Renal cortex interstitium (tissue), 15 donors: ENCODE measurements around the gene RRM1. TPM values are rescaled to one million over a fixed set of nuclear protein-coding genes. Genes with fewer than 3 reads are reported as not detected.
"Not testable (repeated sequence)": the region's sequence is repeated elsewhere in the genome, so short reads cannot be mapped to it uniquely, and the experiment has no call there.

Experiments
- DNase-seq, 11 donors: peaks; one replicate each; pipeline ENCODE4 v3.0.0-alpha.2; 2013; ENCODE audit warnings: low read depth in 9 of 11, low spot score in 4 of 11; ENCODE audit errors: extremely low read depth in 1 of 11
- long read RNA-seq, 16 experiments: transcript quantifications; one replicate each; lab custom pipeline, GENCODE V29; 2026
- polyA plus RNA-seq, 3 donors: library from polyadenylated mRNA; unstranded; fragments of 120-200 nt; gene quantifications; one replicate each; pipeline ENCODE4 v1.2.1, GENCODE V29; 2013; ENCODE audit not compliant: insufficient read length in 3 of 3

Gene RRM1
- polyA plus RNA-seq: 10 to 100 TPM; 65.4 to 86.2 (median 78.2) TPM
- long read RNA-seq, donor 1, transcript RRM1-201 (19 exons, 3,076 nt): major isoform, 8 of 32 reads
- long read RNA-seq, donor 1, partial matches to known transcripts: 23 of 32 reads
- long read RNA-seq, donor 1, other reads (novel, unspliced or antisense): 0 of 32 reads
- long read RNA-seq, donor 2, transcript RRM1-201 (19 exons, 3,076 nt): major isoform, 9 of 17 reads
- long read RNA-seq, donor 2, partial matches to known transcripts: 7 of 17 reads
- long read RNA-seq, donor 2, other reads (novel, unspliced or antisense): 0 of 17 reads
- long read RNA-seq, donor 3, transcript RRM1-201 (19 exons, 3,076 nt): major isoform, 15 of 44 reads
- long read RNA-seq, donor 3, partial matches to known transcripts: 27 of 44 reads
- long read RNA-seq, donor 3, other reads (novel, unspliced or antisense): 0 of 44 reads
- long read RNA-seq, donor 4, transcript RRM1-201 (19 exons, 3,076 nt): major isoform, 10 of 33 reads
- long read RNA-seq, donor 4, partial matches to known transcripts: 23 of 33 reads
- long read RNA-seq, donor 4, other reads (novel, unspliced or antisense): 0 of 33 reads
- long read RNA-seq, donor 5: 0 reads
- long read RNA-seq, donor 6, transcript RRM1-201 (19 exons, 3,076 nt): major isoform, 18 of 50 reads
- long read RNA-seq, donor 6, partial matches to known transcripts: 32 of 50 reads
- long read RNA-seq, donor 6, other reads (novel, unspliced or antisense): 0 of 50 reads
- long read RNA-seq, donor 7, transcript RRM1-201 (19 exons, 3,076 nt): major isoform, 17 of 69 reads
- long read RNA-seq, donor 7, partial matches to known transcripts: 52 of 69 reads
- long read RNA-seq, donor 7, other reads (novel, unspliced or antisense): 0 of 69 reads
- long read RNA-seq, donor 8, transcript RRM1-201 (19 exons, 3,076 nt): major isoform, 17 of 70 reads
- long read RNA-seq, donor 8, partial matches to known transcripts: 50 of 70 reads
- long read RNA-seq, donor 8, other reads (novel, unspliced or antisense): 0 of 70 reads
- long read RNA-seq, donor 9, transcript RRM1-201 (19 exons, 3,076 nt): major isoform, 10 of 37 reads
- long read RNA-seq, donor 9, partial matches to known transcripts: 27 of 37 reads
- long read RNA-seq, donor 9, other reads (novel, unspliced or antisense): 0 of 37 reads
- long read RNA-seq, donor 10, transcript RRM1-201 (19 exons, 3,076 nt): major isoform, 11 of 38 reads
- long read RNA-seq, donor 10, partial matches to known transcripts: 27 of 38 reads
- long read RNA-seq, donor 10, other reads (novel, unspliced or antisense): 0 of 38 reads
- long read RNA-seq, donor 11, transcript RRM1-201 (19 exons, 3,076 nt): major isoform, 10 of 31 reads
- long read RNA-seq, donor 11, partial matches to known transcripts: 21 of 31 reads
- long read RNA-seq, donor 11, other reads (novel, unspliced or antisense): 0 of 31 reads
- long read RNA-seq, donor 12, partial matches to known transcripts: 6 of 9 reads
- long read RNA-seq, donor 12, other reads (novel, unspliced or antisense): 0 of 9 reads
- long read RNA-seq, donor 13: 0 reads
- long read RNA-seq, donor 14, transcript RRM1-201 (19 exons, 3,076 nt): major isoform, 15 of 34 reads
- long read RNA-seq, donor 14, partial matches to known transcripts: 19 of 34 reads
- long read RNA-seq, donor 14, other reads (novel, unspliced or antisense): 0 of 34 reads
- long read RNA-seq, donor 15, partial matches to known transcripts: 15 of 17 reads
- long read RNA-seq, donor 15, other reads (novel, unspliced or antisense): 0 of 17 reads
- long read RNA-seq, donor 16, transcript RRM1-201 (19 exons, 3,076 nt): major isoform, 37 of 159 reads
- long read RNA-seq, donor 16, partial matches to known transcripts: 119 of 159 reads
- long read RNA-seq, donor 16, other reads (novel, unspliced or antisense): 0 of 159 reads

DNA sequence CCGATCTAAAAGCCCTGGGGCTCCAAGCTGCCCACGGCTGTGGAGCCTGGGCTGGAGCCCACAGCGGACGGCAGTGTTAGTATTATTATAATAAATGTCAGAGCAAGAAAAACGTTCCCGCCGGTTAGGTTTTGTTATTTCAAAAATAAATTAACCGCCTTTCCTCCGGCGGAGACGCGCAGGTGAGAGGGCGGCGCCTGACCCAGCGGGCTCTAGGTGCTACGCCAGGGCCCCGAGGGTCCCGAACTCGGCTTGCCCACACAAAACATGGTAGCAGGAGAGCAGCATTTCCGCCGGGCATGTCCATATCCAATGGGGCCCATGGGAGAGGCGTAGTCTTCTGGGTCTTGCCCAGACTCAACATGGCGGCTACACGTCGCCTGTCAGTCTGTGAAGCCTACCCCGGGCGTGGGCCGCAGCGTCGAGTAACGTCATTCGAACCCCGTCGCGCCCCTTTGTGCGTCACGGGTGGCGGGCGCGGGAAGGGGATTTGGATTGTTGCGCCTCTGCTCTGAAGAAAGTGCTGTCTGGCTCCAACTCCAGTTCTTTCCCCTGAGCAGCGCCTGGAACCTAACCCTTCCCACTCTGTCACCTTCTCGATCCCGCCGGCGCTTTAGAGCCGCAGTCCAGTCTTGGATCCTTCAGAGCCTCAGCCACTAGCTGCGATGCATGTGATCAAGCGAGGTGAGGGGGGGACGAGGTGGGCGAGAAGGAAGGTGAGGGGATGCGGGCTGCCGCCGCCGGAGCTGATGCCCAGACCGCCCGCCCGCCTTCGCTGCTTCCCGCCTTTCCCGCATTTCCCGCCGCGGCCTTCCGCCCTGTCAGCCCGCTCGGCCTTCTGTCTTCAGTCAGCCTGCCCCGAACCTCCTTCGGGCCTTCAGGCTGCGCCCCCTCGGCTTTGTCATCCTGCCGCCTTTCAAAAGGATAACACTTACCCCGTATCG lies at the start of gene RRM1:
TSS of gene RRM1 (plus strand) at position 452 of the 944 bp plus-strand sequence. CDS start at position 666, 214 bp downstream.
- peak; percentile 84 to 96 (median 94) for DNase-seq

DNA sequence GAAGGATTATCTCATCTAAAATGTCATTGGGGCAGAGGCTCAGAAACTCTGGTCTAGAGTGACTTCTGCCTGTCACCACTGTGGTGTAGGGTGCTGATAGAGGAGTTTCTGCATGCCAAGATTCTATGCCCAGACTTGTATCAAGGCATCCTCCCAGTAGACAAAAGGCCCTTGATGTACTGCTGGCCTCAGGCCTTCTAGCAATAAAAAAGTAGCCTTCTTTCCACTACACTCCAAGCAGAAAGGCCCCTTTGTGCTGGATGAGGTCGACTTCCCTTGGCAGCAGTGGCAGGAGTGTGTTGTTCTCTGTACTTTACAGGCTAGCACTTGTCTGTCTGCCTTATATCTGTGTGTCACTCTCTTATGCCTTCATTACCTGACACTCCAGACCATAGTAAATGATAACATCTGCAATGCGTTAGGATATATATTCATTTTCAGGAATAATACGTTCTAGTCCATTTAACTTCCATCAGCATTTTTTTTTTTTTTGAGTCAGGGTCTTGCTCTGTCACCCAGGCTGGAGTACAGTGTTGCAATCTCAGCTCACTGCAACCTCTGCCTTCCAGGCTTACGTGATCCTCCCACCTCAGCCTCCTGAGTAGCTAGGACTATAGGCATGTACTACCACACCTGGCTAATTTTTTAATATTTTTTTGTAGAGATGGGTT lies 49.5 kb upstream of the RRM1 start:
- no peak for DNase-seq

DNA sequence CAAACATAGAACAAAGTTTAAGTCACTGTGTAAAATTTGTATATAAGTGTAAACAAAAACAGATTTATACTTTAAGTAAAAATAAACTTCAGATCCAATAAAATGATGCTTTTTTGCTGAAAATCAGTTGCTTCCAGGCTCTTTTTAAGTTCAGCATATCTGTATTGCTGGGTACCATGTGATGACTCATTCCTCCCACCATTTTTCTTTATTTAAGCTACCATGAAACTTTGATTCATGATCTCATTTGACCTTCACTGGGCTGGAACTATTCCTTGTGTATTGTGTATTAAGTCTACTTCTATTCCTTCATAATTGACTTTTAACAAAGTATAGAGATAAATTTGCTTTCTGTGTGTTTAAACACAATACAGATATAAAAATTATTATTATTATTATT lies 46.3 kb upstream of the RRM1 start:
- no peak for DNase-seq

DNA sequence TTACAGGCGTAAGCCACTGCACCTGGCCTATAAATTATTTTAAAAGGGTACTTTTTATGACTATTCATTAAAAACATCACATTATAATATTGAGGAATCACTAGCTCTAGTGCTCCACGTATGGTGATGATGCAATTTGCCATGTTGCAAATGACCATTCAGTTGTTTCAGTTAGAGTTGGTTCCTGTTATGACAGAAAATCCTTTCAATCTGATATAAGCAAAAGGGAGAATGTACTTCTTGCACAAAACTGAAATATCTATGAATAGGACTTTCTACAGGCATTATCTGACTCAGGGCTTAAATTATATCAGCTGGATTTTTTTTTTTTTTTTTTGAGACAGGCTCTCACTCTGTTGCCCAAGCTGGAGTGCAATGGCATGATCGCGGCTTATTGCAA lies 45.6 kb upstream of the RRM1 start:
- DNase-seq: no peak

DNA sequence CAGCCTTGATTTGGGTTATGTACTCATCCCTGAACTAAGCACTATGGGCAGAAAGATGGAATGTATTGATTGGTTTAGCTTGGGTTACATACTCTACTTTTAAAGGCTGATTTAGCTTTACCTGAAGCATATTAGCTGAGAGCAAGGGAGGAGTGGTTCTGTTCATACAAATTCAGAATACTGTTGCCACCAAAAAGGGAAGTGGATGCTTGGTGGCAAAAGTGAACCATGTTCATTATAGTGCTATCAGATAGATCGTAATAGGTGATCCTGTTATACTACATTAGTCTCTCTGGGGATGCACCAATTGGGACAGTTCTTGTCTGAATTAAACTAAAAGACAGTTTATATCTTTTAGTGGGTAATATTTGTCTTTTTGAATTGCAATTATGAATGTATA lies 44.5 kb upstream of the RRM1 start:
- DNase-seq: no peak

DNA sequence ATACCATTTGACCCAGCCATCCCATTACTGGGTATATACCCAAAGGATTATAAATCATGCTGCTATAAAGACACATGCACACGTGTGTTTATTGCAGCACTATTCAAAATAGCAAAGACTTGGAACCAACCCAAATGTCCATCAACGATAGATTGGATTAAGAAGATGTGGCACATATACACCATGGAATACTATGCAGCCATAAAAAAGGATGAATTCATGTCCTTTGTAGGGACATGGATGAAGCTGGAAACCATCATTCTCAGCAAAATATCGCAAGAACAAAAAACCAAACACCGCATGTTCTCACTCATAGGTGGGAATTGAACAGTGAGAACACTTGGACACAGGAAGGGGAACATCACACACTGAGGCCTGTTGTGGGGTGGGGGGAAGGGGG lies 41.4 kb upstream of the RRM1 start:
- DNase-seq: not testable (repeated sequence)

DNA sequence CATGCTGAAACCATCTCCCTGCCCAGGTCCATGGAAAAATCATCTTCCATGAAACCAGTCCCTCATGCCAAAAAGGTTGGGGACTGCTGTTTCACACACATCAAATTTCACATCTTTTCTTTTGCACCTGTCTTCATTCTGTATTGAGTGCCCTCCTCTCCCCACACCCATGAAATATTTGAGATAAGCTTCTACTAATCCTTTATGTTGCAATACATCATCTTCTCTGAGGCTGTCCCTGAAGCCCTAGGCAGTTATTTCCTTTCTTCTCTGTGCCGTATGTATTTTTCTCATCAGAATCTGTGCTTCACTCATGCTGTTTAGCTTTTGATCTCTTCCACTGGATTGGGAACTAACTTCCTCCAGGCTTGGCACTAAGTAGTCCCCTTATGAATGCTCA lies 40.0 kb upstream of the RRM1 start:
- DNase-seq: no peak

DNA sequence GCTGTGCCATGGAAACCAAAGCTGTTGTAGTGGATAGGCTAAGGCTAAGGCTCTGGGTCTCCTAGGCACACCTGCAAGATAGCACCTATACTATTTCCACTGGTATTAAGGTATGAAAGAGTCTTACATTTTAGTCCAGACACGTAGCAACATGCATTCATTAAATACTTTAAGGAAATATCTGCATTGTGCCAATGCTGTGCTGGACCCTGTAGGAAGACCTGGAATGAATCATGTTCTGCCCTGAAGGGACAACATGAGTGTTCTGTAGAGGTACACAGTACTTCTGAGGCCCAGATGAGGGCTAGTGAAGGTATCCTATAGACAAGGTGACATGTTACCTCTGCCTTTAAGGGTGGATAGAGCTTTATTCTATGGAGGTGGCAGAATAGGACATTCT lies 35.2 kb upstream of the RRM1 start:
- DNase-seq: no peak

DNA sequence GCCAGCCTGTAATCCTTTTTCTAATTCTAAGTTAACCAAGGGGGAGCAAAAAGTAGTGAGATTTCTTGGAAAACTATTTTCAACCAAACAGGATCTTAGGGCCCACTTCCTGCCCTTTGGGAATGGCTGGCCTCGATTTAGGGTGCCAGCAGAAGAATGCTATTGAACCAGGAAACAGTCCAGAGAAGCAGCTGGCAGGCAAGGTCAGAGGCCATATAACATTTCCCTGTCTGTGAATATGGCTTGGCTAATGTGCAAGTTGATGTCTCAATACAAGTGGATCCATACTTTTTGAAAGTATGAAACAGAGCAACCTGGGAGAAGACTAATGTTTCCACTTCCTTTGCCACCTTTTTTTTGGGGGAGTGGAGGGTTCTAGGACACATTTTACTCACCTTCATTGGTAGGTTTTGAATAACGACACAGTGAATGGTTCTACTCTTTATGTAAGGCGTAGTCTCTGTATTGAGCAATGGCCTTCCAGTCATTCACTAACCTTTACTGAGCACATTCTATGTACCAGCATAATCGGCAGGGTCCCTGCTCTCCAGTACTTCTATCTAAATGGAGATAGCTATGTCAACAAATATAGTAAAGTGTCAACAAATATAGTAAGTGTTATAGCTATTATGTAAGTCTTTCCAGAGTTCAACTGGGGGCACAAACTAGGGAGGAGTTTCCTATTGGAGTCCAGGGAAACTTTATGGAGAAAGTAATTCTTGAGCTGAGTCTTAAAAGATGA lies 34.2 kb upstream of the RRM1 start:
- DNase-seq: no peak

DNA sequence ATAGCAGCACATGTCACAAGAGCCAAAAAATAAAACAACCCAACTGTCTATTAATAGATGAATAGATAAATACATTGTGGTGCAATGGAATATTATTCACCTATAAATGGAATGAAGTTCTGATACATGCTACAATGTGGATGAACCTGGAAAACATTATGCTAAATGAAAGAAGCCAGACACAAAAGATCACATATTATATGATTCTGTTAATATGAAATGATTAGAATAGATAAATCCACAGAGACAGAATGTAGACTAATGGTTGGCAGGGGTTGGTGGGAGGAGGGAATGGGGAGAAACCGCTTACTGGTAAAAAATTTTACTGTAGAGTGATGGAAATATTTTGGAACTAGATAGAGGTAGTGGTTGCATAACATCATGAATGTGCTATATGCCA lies 32.9 kb upstream of the RRM1 start:
- DNase-seq: no peak

DNA sequence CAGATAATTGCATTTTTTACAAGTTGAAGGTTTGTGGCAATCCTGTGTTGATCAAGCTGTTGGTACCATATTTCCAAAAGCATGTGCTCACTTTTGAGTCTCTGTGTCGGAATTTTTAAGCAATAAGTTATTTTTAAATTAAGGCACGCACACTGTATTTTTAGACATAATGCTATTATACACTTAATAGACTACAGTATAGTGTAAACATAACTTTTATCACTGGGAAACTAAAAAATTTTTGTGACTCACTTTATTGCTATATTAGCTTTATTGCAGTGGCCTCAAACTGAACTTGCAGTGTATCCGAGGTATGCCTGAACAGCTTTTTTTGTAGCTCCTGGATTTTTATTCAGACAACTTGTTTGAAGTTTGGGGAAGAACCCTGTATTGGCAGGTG lies 31.3 kb upstream of the RRM1 start:
- no peak for DNase-seq

DNA sequence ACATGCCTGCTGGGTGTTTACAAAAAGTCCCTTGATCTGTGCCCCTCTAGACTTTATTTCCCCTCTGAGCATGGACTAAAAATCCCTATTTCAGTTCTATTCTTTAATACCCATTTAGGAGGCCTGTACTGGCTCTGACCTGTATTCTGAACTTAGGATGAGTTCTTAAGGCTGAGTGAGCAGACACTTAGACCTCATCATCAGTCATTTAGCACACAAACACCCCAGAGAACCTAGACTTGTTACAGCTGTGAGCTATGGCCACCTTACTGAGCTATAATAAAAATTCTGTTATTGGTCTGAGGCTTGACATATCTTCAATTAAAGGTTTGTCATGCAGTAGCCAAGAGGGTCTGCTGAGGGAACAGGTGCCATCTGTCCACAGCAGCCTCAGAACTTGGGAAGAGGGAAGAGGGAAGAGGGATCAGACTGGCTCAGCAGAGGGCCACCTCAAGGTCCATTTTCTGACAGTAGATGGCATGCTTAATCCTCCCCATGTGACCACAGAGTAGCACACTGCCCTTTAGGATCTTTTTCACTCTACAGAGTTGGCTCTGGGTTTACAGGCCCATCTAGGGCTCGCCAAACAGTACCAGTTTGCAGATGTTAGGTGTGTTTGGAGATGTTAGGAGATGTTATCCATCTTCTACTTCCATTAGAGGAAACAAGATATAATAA lies 30.2 kb upstream of the RRM1 start:
- DNase-seq: no peak

DNA sequence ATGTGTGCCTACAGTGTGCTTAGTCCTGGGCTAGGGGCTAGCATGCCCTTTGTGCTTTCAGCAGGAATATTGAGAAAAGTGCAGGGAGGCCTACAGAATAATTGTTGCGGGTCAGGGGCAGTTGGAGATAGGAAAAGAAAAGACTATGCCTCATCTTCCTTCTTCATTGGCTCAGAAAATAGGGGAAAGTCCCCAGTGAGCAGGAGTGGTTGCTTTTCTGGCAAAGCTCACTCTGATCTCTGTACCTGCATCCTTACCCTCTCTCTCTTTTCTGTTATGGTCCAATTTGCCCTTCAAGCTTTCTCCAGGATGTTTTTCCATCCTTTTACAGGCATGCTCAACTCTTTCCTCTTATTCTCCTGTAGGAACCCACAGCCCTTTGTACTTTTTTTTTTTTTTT lies 29.5 kb upstream of the RRM1 start:
- DNase-seq: no peak

DNA sequence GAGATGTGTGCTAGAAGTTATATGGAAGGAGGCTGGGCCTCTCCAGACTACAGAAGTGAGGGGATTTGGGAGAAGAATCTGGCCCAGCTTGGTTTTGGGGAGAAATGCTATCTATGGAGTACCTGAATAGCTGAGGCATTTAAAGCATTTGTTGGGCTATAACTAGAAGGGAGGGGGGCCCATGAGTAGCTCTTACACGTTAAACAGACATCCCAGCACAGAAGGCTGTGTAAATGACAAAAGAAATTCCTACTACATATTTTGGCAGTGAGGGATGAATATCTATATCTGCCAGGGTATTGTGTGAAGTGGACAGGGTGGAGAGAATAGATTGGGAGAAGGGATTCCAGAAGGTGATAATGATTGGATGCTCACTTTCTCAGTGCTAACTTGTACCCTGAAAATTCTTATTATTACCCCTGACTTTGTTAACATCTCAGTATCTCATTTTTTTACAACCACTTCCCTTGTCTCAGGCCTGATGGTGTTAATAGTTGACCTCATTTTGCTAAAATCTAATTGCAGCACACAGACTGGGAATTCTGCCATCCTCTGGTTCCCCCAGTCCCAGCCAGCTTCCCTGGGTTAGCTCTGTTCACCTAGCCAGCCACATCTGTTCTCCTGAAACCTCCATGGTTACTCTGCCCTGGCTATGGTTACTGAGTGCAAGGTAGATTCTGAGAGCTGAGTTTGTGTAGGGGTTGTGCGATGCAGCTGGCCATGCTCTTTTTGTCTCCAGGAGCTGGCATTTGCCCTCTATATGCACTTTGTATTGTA lies 28.8 kb upstream of the RRM1 start:
- no peak for DNase-seq

DNA sequence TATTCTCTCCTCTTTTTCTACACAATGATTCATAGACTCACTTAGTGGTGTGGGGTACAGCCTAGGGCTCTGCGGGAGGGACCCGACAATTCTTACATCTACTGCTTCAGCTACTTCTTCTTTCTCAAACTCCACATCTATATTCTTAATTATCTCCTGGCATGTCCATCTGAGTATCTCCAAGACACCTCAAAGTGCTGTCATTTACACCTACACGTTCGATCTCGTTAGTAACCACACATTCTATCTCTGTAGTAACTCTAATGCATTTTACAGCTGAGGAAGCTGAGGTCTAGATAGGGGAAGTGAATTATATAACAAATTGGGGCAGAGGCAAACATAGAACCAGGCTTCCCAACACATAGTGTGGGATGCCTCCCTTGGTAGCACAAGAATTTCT lies 27.7 kb upstream of the RRM1 start:
- no peak for DNase-seq
